A549 (cell line): ENCODE measurements around the gene AMN1.

Experiments used
- CTCF ChIP-seq: fragments of >200 bp; sonication (Bioruptor Twin); formaldehyde crosslinking; IDR thresholded peaks from 3 replicates; pipeline ENCODE4 v1.5.1; 2016
- EHMT2 ChIP-seq: fragments of 200-600 bp; sonication (generic); IDR thresholded peaks from 2 replicates; pipeline ENCODE4 v1.6.1; 2016; ENCODE audit warnings: antibody characterized with exemption, low read depth, mild to moderate bottlenecking, moderate library complexity
- ELK1 ChIP-seq: fragments of 150-350 bp; IDR thresholded peaks from 2 replicates; pipeline ENCODE4 v1.6.1; 2014; ENCODE audit warnings: low read depth, mild to moderate bottlenecking, low read length
- EP300 ChIP-seq, 2 experiments: fragments of >200 bp; sonication (Bioruptor Twin); formaldehyde crosslinking; IDR thresholded peaks; 2 replicates in 1 of 2; 3 replicates in 1 of 2; pipeline ENCODE4 v1.6.1; 2016 to 2017
- KDM1A ChIP-seq: fragments of 200-600 bp; sonication (generic); IDR thresholded peaks from 2 replicates; pipeline ENCODE4 v1.6.1; 2016; ENCODE audit warnings: low read depth, mild to moderate bottlenecking
- POLR2A ChIP-seq: IDR thresholded peaks from 2 replicates; pipeline ENCODE4 v1.6.1; 2012; ENCODE audit warnings: mild to moderate bottlenecking, low read length
- RAD21 ChIP-seq, 2 experiments: fragments of >200 bp in 1 of 2; sonication (Bioruptor Twin) in 1 of 2; formaldehyde crosslinking in 1 of 2; IDR thresholded peaks in 1 of 2; conservative IDR thresholded peaks in 1 of 2; 2 replicates in 1 of 2; 3 replicates in 1 of 2; pipeline ENCODE4 v1.6.1; 2012 to 2018; ENCODE audit warnings: inconsistent platforms in 1 of 2
- SREBF2 ChIP-seq: fragments of 450-650 bp; IDR thresholded peaks from 2 replicates; pipeline ENCODE4 v1.6.1; 2014; ENCODE audit warnings: mild to moderate bottlenecking, moderate library complexity
- USF2 ChIP-seq: fragments of 450-650 bp; IDR thresholded peaks from 2 replicates; pipeline ENCODE4 v1.6.1; 2014; ENCODE audit warnings: antibody characterized with exemption

- TF ChIP-seq KDM1A: no peak
- no peak for TF ChIP-seq SREBF2
- no peak for TF ChIP-seq RAD21 (conservative IDR thresholded peaks at IDR 0.05 in 1 of 2, IDR thresholded peaks at IDR 0.05 in 1 of 2)
- TF ChIP-seq CTCF: no peak
- no peak for TF ChIP-seq POLR2A
- TF ChIP-seq ELK1: no peak
- no peak for TF ChIP-seq EP300 (IDR thresholded peaks at IDR 0.05)
- no peak for TF ChIP-seq USF2
- TF ChIP-seq EHMT2: no peak
These were observed 97.0 kb downstream of the AMN1 start for GRCh38 chr12:31631809-31632208.
